C4-2B (cell line): ENCODE data around the gene MIPOL1.

ENCODE experiments used
- H3K27ac ChIP-seq: fragments of 450-650 bp; 2 replicates; pipeline ENCODE4 v1.5.1; 2017
- CTCF ChIP-seq: fragments of 450-650 bp; conservative IDR thresholded peaks from 2 replicates; pipeline ENCODE4 v1.5.1; 2017; ENCODE audit warnings: mild to moderate bottlenecking
- ZFX ChIP-seq: fragments of 450-650 bp; IDR thresholded peaks from 2 replicates; pipeline ENCODE4 v1.6.1; 2017

Gene MIPOL1

GRCh38 chr14:37320106-37320505, 122.4 kb downstream of the MIPOL1 start:
- no peak overlapping the region for H3K27ac ChIP-seq
- no peak for TF ChIP-seq ZFX
- no peak for TF ChIP-seq CTCF

DNA sequence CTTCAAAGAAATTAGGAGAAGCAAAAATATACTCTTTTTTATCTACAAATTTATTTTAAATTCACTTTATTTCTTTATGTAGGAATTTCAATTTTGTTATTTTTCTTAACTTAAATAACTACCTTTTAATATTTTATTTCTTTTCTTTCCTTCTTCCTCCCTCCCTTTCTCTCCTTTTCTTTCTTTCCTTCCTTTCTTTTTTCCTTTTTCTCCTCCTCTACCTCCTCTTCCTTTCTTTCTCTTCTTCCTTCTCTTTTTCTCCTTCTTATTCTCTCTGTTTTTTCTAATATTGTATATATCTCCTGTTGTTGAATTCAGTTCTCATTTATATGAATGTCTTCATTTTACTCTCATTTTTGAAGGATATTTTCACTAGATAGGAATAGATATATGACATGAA, 127.6 kb downstream of the MIPOL1 start:
- no peak for TF ChIP-seq CTCF
- TF ChIP-seq ZFX, result no peak
- H3K27ac ChIP-seq, result no peak overlapping the region

- TF ChIP-seq CTCF (no peak), ZFX (no peak)
- no peak overlapping the region for H3K27ac ChIP-seq
These were observed 128.7 kb downstream of the MIPOL1 start for GRCh38 chr14:37326434-37326833.

- H3K27ac ChIP-seq, result peak overlapping the region; percentile 47
These were observed 130.2 kb downstream of the MIPOL1 start for GRCh38 chr14:37327933-37328332.

DNA sequence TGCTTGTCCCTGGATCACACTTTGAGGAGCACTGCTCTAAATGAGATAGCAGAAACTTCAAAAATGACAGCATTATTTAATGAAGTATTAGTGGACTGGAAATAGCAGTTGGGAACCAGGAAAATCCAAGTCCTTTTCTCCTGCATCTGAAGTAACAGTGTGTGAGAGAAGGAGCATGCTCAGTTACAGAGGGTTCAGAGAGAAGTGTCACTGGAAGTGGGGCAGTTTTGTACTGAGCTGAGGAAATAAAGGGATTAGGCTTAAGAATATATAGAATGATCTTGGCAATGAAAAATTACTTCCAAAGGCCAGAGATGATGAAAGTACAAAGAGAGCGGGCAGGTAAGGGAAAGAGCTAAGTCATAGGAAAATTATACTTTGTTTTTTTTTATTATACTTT, 130.9 kb downstream of the MIPOL1 start:
- no peak overlapping the region for H3K27ac ChIP-seq
- TF ChIP-seq ZFX (no peak), CTCF (no peak)

DNA sequence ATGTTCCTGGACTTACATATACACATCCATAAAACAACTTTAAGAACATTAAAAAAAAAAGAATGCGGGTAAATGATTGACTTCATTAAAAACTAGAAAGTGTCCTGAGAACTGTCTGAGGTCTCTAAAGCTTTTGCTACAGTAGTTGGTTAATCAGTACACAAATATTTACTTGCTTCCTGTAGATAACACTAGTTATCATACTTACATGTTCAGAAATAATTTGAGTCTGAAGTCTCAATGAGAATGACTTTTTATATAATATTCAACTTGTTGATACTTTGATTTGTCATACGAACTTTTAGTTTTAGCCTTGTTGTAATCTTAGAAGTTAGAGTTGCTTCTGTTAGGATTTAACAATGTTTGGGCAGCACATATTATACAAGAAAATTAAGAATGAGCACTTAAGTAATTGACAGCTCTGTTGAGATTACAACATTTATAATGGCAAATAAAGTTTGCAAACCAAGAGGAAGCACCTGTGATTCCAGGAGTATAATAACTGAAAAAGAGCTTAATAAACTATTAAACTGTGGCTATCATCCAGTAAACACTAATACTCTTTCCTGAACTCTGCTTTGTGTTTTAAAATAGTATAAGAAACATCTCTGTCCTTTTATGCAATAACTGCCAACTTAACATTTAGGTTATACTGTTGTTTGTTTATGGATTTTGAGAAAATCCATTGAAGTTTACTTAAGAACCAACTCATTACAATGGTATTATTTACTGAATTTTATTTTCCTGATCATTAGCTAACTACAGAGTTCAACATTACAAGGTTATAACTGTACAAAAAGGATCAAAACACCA, 131.7 kb downstream of the MIPOL1 start:
- no peak overlapping the region for H3K27ac ChIP-seq
- TF ChIP-seq CTCF, result no peak
- TF ChIP-seq ZFX, result no peak

GRCh38 chr14:37330910-37331309, 133.2 kb downstream of the MIPOL1 start:
- TF ChIP-seq ZFX (no peak), CTCF (no peak)
- H3K27ac ChIP-seq, result no peak overlapping the region

- peak; percentile 22 for TF ChIP-seq CTCF
- TF ChIP-seq ZFX, result no peak
- H3K27ac ChIP-seq, result no peak overlapping the region
These were observed 142.6 kb downstream of the MIPOL1 start for GRCh38 chr14:37340353-37340752.
